Heart left ventricle (tissue), 13 donors: ENCODE results near the gene CRIP3.

Experiments used
- CTCF ChIP-seq, 12 donors: fragments of 200-600 bp; sonication (generic) in 4 of 12; IDR thresholded peaks; one replicate each; pipeline versions ENCODE4 v1.5.0 to v1.8.0; 2018 to 2022; ENCODE audit warnings: antibody characterized with exemption in 12 of 12, mild to moderate bottlenecking in 5 of 12
- POLR2A ChIP-seq, 2 donors: fragments of 450-650 bp; IDR thresholded peaks; one replicate each; pipeline ENCODE4 v1.6.1; 2017; ENCODE audit warnings: antibody characterized with exemption in 2 of 2, mild to moderate bottlenecking in 2 of 2, moderate library complexity in 2 of 2
- donor health status: ischemic (EF 13 %, LVEDD 7.1; RV severe dilation, severe dysfunction).
- donor health status: DM: no; HTN: yes; CAD: no.
- donor health status: DM: no; HTN: no; CAD: no.
- donor health status: ischemic (EF 25% LVEDD 6.9; RV normal size, moderate dysfunction).
- donor health status: ischemic (EF 25% LVEDD 5.7; RV mildly dilated, moderate dysfunction).
- donor health status: ischemic (EF 35%, LVEDD 5.7; RV mildly dilated, moderate dysfunction).
- donor health status: nonischemic (EF 11% LVEDD 7.7; RV severe dilation, severe dysfunction).
- donor health status: DM: yes; HTN: yes; CAD: no.
- donor health status: PGD.
- donor health status: ischemic (EF 29% LVEDD 5.4; RV normal size, mild dysfunction).
- donor health status: nonischemic (EF 23%, LVEDD 6.1; RV moderate dilation, normal function).

GRCh38 chr6:43301081-43301870 lies 7.3 kb downstream of the CRIP3 start:
- no peak for TF ChIP-seq CTCF (IDR thresholded peaks at IDR 0.05)
- TF ChIP-seq POLR2A (IDR thresholded peaks at IDR 0.05): no peak
